Measurements from ENCODE around the gene PPP1R12B. TPM values are rescaled to one million over a fixed set of nuclear protein-coding genes. Genes with fewer than 3 reads are reported as not detected.
"Not testable (repeated sequence)": the region's sequence is repeated elsewhere in the genome, so short reads cannot be mapped to it uniquely, and the experiment has no call there.

PPP1R12B gene
- total RNA-seq, 1 experiment from 2014 or later, result 7.4 TPM

GRCh38 chr1:202508863-202509262 is 160.4 kb downstream of the PPP1R12B start:
- in situ Hi-C loops (cut with HindIII; ENCODE audit: low sequenced_read_pairs); DNase-seq (ENCODE audit: low spot score): not testable (repeated sequence)

- DNase-seq (ENCODE audit: low spot score); in situ Hi-C loops (cut with HindIII; ENCODE audit: low sequenced_read_pairs): not testable (repeated sequence)
Measured at GRCh38 chr1:202513875-202514274, 165.4 kb downstream of the PPP1R12B start.

GRCh38 chr1:202516434-202516877 is 168.0 kb downstream of the PPP1R12B start:
- DNase-seq (ENCODE audit: low spot score), result no peak
- in situ Hi-C loops (cut with HindIII; ENCODE audit: low sequenced_read_pairs), result no loop called here

DNA sequence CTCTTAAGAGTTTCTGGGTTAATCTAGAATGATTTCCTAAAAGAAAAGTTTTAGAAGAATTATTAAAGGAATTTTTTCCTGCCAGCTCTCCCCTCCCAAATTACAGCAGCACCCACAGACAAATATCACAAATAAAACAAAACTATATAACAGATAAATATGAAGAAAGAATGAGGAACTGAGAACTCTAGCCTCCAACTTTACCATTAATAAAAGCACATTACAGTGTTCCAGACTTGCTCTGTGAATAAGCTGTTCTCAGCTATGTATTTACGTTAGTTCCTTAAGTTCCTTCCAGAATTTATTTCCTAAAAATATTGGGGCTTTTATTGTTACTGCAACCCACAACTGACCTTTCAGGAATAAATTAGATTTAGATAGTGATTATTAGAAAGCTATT is 168.6 kb downstream of the PPP1R12B start:
- DNase-seq (ENCODE audit: low spot score); in situ Hi-C loops (cut with HindIII; ENCODE audit: low sequenced_read_pairs): not testable (repeated sequence)

DNA sequence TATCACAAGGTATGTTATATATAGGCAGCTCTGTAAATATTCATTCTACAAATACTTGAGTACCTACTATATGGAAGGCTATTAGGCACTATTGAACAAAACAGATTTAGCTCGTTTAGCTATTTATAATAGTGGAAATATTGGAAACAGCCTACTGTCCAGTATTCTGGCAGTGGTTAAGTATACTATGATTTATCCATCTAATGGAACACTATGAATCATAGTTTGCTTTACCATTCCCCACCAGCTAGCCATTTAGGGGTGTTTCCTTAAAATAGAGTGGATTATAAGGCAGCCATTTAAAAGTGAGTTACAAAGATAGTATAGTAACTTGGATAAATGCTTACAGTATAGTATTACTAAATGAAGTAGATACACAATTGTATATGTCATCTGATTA is 169.7 kb downstream of the PPP1R12B start:
- DNase-seq (ENCODE audit: low spot score); in situ Hi-C loops (cut with HindIII; ENCODE audit: low sequenced_read_pairs): not testable (repeated sequence)

DNA sequence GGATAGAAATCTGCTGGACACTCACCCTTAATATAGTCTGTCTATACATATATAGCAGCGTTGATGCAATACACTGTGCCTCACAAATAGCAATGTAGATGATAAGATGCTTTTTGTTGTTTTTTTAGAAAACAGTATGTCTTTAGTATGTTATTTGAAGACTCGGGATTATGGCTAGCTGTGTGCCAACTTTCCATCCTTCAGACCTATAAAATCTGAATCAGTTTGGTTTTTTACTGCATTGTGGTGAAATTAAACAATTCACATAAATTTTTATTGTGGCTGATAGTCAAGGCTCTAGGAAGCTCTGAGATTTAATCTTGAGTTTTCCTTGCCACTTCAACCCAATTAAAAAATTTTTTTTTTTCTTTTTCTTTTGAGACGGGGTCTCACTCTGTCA is 170.4 kb downstream of the PPP1R12B start:
- in situ Hi-C loops (cut with HindIII; ENCODE audit: low sequenced_read_pairs); DNase-seq (ENCODE audit: low spot score): not testable (repeated sequence)

DNA sequence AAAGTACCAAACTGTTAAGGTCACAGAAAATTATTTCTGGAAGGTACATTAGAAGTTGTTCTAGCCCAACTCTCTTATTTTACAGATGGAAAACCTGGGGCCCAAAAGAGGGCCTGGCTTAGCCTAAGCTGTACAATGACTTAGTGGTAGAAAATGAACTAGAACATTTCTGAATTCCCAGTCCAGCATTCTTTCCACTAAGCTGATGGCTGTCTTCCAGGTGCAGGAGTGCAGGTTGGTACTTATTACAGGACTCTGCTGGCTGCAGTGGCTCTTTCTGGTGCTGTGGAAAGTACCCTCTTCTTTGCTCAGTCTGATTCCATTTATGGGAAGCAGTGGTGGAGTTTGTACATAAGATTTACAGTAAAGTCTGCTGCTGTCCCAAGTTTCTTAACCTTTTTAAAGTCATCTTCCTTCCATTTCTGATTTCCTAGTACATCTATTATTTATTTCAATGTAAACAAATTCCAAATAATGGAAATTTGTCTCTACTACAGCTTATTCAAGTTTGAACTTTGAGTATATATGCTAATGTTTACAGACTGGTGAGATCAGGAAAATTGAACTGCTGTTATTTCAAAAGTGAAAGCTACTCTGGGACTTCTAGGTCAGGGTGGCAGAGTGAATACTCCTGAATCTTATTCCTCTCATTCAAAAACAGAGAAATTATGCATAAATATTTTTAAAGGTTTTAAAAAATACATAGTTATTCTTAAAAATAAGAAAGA is 171.8 kb downstream of the PPP1R12B start:
- DNase-seq (ENCODE audit: low spot score); in situ Hi-C loops (cut with HindIII; ENCODE audit: low sequenced_read_pairs): not testable (repeated sequence)

GRCh38 chr1:202520857-202521216 is 172.3 kb downstream of the PPP1R12B start:
- in situ Hi-C loops (cut with HindIII; ENCODE audit: low sequenced_read_pairs); DNase-seq (ENCODE audit: low spot score): not testable (repeated sequence)

GRCh38 chr1:202521484-202521883 is 173.0 kb downstream of the PPP1R12B start:
- in situ Hi-C loops (cut with HindIII; ENCODE audit: low sequenced_read_pairs); DNase-seq (ENCODE audit: low spot score): not testable (repeated sequence)

- DNase-seq (ENCODE audit: low spot score), result no peak
- in situ Hi-C loops (cut with HindIII; ENCODE audit: low sequenced_read_pairs), result no loop called here
Measured at GRCh38 chr1:202521886-202522285, 173.4 kb downstream of the PPP1R12B start.

DNA sequence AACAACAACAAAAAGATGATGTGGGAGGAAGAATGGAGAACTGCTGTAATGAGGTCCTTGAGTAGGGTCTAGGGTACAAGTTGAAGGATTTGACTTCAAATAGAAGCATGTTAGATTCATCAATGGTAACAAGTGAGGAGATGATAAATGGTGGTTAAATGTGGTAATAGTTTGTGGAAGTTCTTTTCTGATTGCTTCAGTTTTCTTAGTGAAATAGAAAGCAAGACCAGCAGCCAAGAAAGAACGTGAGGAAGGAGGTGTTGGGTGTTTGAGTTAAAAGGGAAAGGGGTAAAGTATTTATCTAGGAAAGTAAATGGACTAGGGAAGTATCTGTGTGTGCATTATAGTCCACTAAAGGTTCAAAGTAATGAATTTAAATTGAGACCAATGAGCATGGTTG is 177.6 kb downstream of the PPP1R12B start:
- DNase-seq (ENCODE audit: low spot score); in situ Hi-C loops (cut with HindIII; ENCODE audit: low sequenced_read_pairs): not testable (repeated sequence)

GRCh38 chr1:202528096-202528722 is 179.7 kb downstream of the PPP1R12B start:
- in situ Hi-C loops (cut with HindIII; ENCODE audit: low sequenced_read_pairs); DNase-seq (ENCODE audit: low spot score): not testable (repeated sequence)

DNA sequence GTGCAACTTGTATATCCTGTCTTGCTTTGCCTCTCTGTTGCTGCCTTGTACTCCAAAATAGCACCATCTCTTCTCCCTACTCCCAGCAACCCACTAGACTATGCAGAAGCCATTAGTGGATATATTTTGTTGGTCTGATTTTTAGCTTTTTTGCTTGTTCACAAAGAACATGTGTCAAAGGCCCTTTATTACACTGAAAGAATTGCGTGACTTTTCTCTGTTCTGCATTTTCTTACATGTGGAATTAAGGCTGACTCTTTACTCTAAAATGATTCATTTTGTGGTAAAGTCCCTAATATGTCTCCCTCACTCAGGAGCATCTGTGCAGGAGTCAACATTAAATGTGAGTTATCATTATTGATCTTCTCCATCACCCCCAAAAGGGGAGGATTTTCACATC is 182.2 kb downstream of the PPP1R12B start:
- DNase-seq (ENCODE audit: low spot score); in situ Hi-C loops (cut with HindIII; ENCODE audit: low sequenced_read_pairs): not testable (repeated sequence)

DNA sequence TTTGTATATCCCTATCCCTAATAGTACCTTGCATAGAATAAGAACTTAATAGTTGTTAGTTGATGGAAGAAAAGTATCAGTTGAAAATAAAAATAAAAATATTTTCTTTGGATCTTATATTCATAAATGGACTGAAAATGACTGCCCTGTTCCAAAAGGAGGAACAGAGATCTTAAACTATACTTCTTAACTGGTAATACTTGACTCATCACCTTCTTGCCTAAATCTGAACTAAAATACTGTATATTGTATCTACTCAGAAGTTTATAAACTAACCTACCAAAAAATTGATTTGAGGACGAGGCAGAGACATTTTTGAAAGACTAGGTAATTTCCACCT is 182.9 kb downstream of the PPP1R12B start:
- in situ Hi-C loops (cut with HindIII; ENCODE audit: low sequenced_read_pairs), result no loop called here
- no peak for DNase-seq (ENCODE audit: low spot score)

- DNase-seq (ENCODE audit: low spot score); in situ Hi-C loops (cut with HindIII; ENCODE audit: low sequenced_read_pairs): not testable (repeated sequence)
Measured at GRCh38 chr1:202531812-202532616, 183.5 kb downstream of the PPP1R12B start.

DNA sequence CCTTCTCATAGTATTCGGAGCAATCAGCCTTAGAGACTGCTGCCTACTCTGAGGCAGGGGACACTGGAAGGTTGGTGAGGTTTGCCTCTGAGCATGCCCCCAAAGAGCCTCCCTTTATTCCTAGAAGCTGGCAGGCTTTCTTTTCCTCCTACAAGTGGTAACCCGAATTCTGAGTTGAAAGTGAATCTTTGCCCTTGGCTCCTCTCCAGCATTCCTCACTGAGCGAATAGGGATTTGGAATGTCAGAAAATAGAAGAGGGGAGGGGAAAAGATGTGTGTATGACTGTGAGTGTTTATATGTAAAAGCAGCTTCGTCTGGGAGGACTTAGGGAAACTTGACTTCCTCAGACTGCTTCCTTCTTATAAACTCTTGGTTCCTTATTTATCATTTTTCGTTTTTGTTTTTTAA is 190.7 kb downstream of the PPP1R12B start:
- in situ Hi-C loops (cut with HindIII; ENCODE audit: low sequenced_read_pairs), result not testable (repeated sequence)
- peak; percentile 13 for DNase-seq (ENCODE audit: low spot score)

- DNase-seq (ENCODE audit: low spot score); in situ Hi-C loops (cut with HindIII; ENCODE audit: low sequenced_read_pairs): not testable (repeated sequence)
Measured at GRCh38 chr1:202539583-202539982, 191.1 kb downstream of the PPP1R12B start.

DNA sequence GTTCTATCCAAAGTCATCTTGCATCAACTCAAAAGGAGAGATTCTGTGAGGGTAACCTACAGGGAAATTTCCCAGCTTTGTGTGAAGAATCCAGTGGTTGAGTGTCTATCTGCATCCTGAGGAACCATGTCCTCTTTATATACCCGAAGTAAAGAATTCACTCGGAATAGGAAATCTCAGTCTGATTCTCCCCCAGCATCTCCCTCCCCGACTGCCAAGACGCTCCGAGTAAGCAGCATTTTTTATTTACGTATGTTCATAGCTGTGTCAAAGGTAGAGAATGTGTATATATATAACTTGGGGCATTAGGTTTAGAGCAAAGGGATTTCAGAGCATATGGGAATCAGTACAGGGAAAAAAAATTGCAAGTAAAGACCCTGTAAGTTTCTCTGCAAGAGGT is 191.5 kb downstream of the PPP1R12B start:
- no peak for DNase-seq (ENCODE audit: low spot score)
- in situ Hi-C loops (cut with HindIII; ENCODE audit: low sequenced_read_pairs), result no loop called here

DNA sequence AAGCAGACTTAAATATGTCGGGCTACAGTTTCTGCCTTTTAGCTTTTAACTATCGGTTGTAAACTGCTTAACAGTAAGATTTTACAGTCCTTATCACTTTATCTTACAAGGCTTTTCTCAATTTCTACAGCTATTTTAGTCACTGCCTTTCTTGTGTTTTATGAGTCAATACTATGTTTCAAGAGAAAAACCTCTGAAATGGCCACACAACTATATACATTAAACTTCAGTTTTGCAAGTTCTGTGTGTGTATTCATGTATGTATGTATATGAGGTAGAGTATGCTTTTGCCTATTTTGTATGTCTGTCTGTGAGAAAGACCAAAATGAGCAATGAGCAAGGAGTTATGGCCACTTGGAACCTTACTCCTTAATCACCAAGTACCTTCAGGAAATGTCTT is 191.9 kb downstream of the PPP1R12B start:
- in situ Hi-C loops (cut with HindIII; ENCODE audit: low sequenced_read_pairs), result no loop called here
- no peak for DNase-seq (ENCODE audit: low spot score)

DNA sequence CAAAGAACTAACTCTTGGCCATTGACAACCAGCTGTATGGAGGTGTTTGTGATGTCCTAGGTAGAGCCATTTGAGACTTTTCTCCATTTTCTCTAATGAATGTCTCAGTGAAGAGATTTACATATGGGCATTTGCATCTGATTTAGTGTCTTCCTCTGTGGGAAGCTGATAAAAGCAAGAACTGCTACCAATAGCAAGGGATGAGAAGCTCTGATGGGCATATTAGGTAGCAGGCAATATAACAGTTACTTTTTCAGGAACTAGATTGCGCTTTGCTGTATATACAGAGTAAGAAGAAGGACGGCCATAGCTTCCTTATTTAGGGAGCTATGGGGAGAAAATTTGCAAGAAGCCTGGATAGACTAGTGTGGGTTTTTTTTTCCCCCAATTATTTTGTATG is 192.4 kb downstream of the PPP1R12B start:
- DNase-seq (ENCODE audit: low spot score); in situ Hi-C loops (cut with HindIII; ENCODE audit: low sequenced_read_pairs): not testable (repeated sequence)

Data from G401 (cell line).